HUES64 (cell line): ENCODE results near the gene MAN2B2.
"Not testable (repeated sequence)": the region's sequence is repeated elsewhere in the genome, so short reads cannot be mapped to it uniquely, and the experiment has no call there.

Experiments
- H3K27ac ChIP-seq: 2 replicates; pipeline ENCODE4 v1.7.0; 2013; ENCODE audit warnings: low read depth, low read length, inconsistent platforms
- H3K27me3 ChIP-seq: 2 replicates; pipeline ENCODE4 v1.6.1; 2013; ENCODE audit warnings: mild to moderate bottlenecking, low read length; ENCODE audit not compliant: insufficient read depth
- H3K36me3 ChIP-seq: 2 replicates; pipeline ENCODE4 v1.6.1; 2013; ENCODE audit warnings: mild to moderate bottlenecking, low read length; ENCODE audit not compliant: insufficient read depth
- H3K4me1 ChIP-seq: 2 replicates; pipeline ENCODE4 v1.6.1; 2013; ENCODE audit warnings: mild to moderate bottlenecking, low read length, moderate library complexity; ENCODE audit not compliant: insufficient read depth
- H3K4me3 ChIP-seq: 2 replicates; pipeline ENCODE4 v1.5.1; 2013; ENCODE audit warnings: mild to moderate bottlenecking, low read length, moderate library complexity
- H3K9ac ChIP-seq: 2 replicates; pipeline ENCODE4 v1.6.1; 2013; ENCODE audit warnings: mild to moderate bottlenecking, low read depth, low read length
- H3K9me3 ChIP-seq: 2 replicates; pipeline ENCODE4 v1.6.1; 2013; ENCODE audit warnings: low read depth, low read length; ENCODE audit not compliant: insufficient read depth
- WGBS: fragments of 150-250, 120-280 bp; methylation state at CpG from one replicate; pipeline ENCODE4 v1.1.7; 2013; ENCODE audit warnings: missing lambda C conversion rate; 5-methylcytosine and 5-hydroxymethylcytosine counted together

Gene MAN2B2

GRCh38 chr4:6665320-6665654 lies 90.3 kb downstream of the MAN2B2 start:
- H3K36me3 ChIP-seq, result no peaks in the 10 kb centered on the region; the same call in 1 of the 2 replicates
- H3K4me1 ChIP-seq, result no peaks in the 10 kb centered on the region
- no peak overlapping the region for H3K4me3 ChIP-seq
- WGBS, result 98% methylated on average over 9 of the region's 9 CpGs
- H3K27me3 ChIP-seq, result peaks cover 33% of the 10 kb centered on the region
- H3K27ac ChIP-seq, result no peak overlapping the region
- H3K9ac ChIP-seq, result no peak overlapping the region
- H3K9me3 ChIP-seq, result no peaks in the 10 kb centered on the region

- Histone ChIP-seq H3K9me3 (no peaks in the 10 kb centered on the region), H3K4me3 (no peak overlapping the region), H3K4me1 (no peaks in the 10 kb centered on the region), H3K9ac (no peak overlapping the region), H3K27me3 (peaks cover 16% of the 10 kb centered on the region), H3K36me3 (no peaks in the 10 kb centered on the region; the same call in 1 of the 2 replicates), H3K27ac (no peak overlapping the region)
- WGBS, result 93% methylated on average over 10 of the region's 11 CpGs
These were observed 93.4 kb downstream of the MAN2B2 start for GRCh38 chr4:6668391-6668790.

DNA sequence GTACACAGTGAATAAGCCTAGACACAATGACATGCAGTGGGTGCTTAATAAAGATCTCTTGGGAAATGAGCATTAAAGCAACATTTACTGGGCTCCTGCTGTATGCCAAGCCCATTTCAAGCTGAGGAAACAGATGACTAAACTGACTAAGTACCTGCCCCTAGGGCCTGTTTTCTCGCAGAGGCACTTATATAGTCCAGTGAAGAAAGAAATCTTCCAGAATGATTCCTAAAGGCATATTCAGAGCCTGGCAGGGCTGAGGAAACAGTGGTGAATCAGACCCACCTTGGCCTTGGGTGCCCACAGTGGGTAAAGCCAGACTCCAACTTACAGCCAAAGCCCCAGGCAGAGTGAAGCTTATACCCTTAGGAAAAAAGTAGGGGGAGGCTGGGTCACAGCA lies 96.7 kb downstream of the MAN2B2 start:
- WGBS, result 100% methylated on average over 1 of the region's 1 CpG
- Histone ChIP-seq H3K27ac (no peak overlapping the region), H3K36me3 (peaks cover 14% of the 10 kb centered on the region)

DNA sequence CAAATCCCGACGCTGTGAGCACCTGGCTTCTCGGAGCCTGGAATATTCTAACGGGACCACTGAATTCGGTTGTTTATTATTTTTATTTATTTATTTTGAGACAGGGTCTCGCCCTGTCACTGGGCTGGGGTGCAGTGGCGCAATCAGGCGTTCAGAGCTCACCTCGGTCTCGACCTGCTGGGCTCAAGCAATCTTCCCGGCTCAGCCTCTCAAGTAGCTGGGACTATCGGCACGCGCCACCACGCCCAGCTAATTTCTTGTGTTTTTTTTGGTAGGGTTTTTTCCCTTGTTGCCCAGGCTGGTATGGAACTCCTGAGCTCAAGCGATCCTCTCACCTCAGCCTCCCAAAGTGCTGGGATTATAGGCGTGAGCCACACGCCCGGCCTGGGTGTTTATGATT lies 97.1 kb downstream of the MAN2B2 start:
- Histone ChIP-seq H3K9ac (no peak overlapping the region), H3K27me3 (no peaks in the 10 kb centered on the region), H3K4me1 (peaks cover 14% of the 10 kb centered on the region; the same call in 1 of the 2 replicates), H3K36me3 (peaks cover 17% of the 10 kb centered on the region), H3K9me3 (no peaks in the 10 kb centered on the region), H3K27ac (no peak overlapping the region), H3K4me3 (no peak overlapping the region)
- WGBS, result 96% methylated on average over 19 of the region's 19 CpGs

More for the DNA sequence above, 96.7 kb downstream of the MAN2B2 start:
- H3K27me3 ChIP-seq, result no peaks in the 10 kb centered on the region
- no peaks in the 10 kb centered on the region for H3K9me3 ChIP-seq
- no peak overlapping the region for H3K4me3 ChIP-seq
- peaks cover 14% of the 10 kb centered on the region; the same call in 1 of the 2 replicates for H3K4me1 ChIP-seq
- no peak overlapping the region for H3K9ac ChIP-seq

- Histone ChIP-seq H3K36me3 (peaks cover 23% of the 10 kb centered on the region), H3K4me1 (peaks cover 14% of the 10 kb centered on the region; the same call in 1 of the 2 replicates)
- not testable (repeated sequence) for H3K27me3 ChIP-seq, H3K9me3 ChIP-seq, H3K9ac ChIP-seq, H3K4me3 ChIP-seq, H3K27ac ChIP-seq
- WGBS, result 96% methylated on average over 34 of the region's 34 CpGs
These were observed 97.7 kb downstream of the MAN2B2 start for GRCh38 chr4:6672541-6673190.
